ENCODE measurements around the gene PLCB1.
"Not testable (repeated sequence)": the region's sequence is repeated elsewhere in the genome, so short reads cannot be mapped to it uniquely, and the experiment has no call there.

The PLCB1 gene

DNA sequence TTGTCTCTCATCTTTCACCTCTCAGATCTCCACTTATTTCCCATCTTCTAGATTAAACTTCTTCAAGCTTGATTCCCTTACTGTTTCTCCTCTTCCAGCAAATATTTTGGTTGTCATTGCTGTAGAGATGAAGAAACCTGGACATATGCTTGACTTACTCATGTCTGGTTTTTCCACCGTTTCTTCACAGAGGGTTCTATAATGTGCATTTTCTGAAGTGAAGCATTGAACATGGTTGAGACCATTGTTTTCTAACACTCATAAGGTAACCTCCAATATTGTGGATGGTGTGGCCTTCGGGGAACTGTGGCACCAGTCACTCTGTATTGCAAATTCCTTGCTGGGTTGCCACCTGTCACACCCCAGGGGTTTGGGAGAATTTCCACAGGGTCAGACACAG lies 237.2 kb downstream of the PLCB1 start:
- H3K4me3 ChIP-seq (ENCODE audit: low read depth, low read length): no peak overlapping the region
- H3K36me3 ChIP-seq (ENCODE audit: control insufficient read depth, insufficient read depth, low read length): no peaks in the 10 kb centered on the region
- no peak overlapping the region for H3K9ac ChIP-seq (ENCODE audit: low read length)
- no peak overlapping the region for H3K27ac ChIP-seq (ENCODE audit: low read depth, low read length)
- H3K4me1 ChIP-seq (ENCODE audit: control insufficient read depth, insufficient read depth, low read length): no peaks in the 10 kb centered on the region
- no peaks in the 10 kb centered on the region for H3K27me3 ChIP-seq (ENCODE audit: control insufficient read depth, insufficient read depth, low read length)
- no peaks in the 10 kb centered on the region for H3K9me3 ChIP-seq (ENCODE audit: control insufficient read depth, insufficient read depth, low read depth, low read length)

GRCh38 chr20:8370774-8371173 lies 238.7 kb downstream of the PLCB1 start:
- Histone ChIP-seq H3K27me3 (ENCODE audit: control insufficient read depth, insufficient read depth, low read length) (no peaks in the 10 kb centered on the region), H3K9ac (ENCODE audit: low read length) (no peak overlapping the region), H3K9me3 (ENCODE audit: control insufficient read depth, insufficient read depth, low read depth, low read length) (no peaks in the 10 kb centered on the region), H3K4me3 (ENCODE audit: low read depth, low read length) (no peak overlapping the region), H3K4me1 (ENCODE audit: control insufficient read depth, insufficient read depth, low read length) (no peaks in the 10 kb centered on the region), H3K27ac (ENCODE audit: low read depth, low read length) (no peak overlapping the region), H3K36me3 (ENCODE audit: control insufficient read depth, insufficient read depth, low read length) (no peaks in the 10 kb centered on the region)

DNA sequence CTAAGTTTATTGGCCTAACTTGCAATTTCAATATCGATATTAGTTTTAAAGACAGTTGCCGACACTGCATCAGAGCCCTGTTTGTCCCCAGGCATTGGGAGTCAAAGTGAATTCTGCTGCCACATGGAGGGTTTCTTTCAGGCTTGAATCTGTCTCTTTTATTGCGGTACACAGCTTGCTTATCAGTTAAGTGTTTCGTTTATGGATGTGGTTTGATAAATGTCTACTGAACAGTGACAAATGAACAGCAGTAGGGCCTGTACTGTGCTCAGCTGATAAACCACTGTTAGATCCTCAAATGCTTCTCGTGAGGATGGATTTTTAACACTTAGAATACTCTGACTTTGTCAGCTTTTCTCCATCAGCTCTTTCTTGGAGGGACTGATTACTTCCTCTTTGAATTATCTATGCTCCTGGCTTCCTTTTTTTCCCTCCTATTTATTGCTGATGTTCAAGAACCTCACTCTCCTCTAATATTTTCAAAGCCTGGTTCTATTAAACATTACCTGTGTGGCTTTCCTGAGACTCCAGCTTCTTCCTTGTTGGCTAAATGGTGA lies 240.8 kb downstream of the PLCB1 start:
- Histone ChIP-seq H3K4me1 (ENCODE audit: control insufficient read depth, insufficient read depth, low read length) (no peaks in the 10 kb centered on the region), H3K36me3 (ENCODE audit: control insufficient read depth, insufficient read depth, low read length) (no peaks in the 10 kb centered on the region), H3K27me3 (ENCODE audit: control insufficient read depth, insufficient read depth, low read length) (no peaks in the 10 kb centered on the region), H3K27ac (ENCODE audit: low read depth, low read length) (no peak overlapping the region), H3K9ac (ENCODE audit: low read length) (no peak overlapping the region), H3K9me3 (ENCODE audit: control insufficient read depth, insufficient read depth, low read depth, low read length) (no peaks in the 10 kb centered on the region), H3K4me3 (ENCODE audit: low read depth, low read length) (no peak overlapping the region)

GRCh38 chr20:8373579-8373978 lies 241.5 kb downstream of the PLCB1 start:
- Histone ChIP-seq H3K27me3 (ENCODE audit: control insufficient read depth, insufficient read depth, low read length) (no peaks in the 10 kb centered on the region), H3K4me1 (ENCODE audit: control insufficient read depth, insufficient read depth, low read length) (no peaks in the 10 kb centered on the region), H3K36me3 (ENCODE audit: control insufficient read depth, insufficient read depth, low read length) (no peaks in the 10 kb centered on the region), H3K9ac (ENCODE audit: low read length) (no peak overlapping the region), H3K9me3 (ENCODE audit: control insufficient read depth, insufficient read depth, low read depth, low read length) (no peaks in the 10 kb centered on the region), H3K27ac (ENCODE audit: low read depth, low read length) (no peak overlapping the region), H3K4me3 (ENCODE audit: low read depth, low read length) (no peak overlapping the region)

- no peak overlapping the region for H3K4me3 ChIP-seq (ENCODE audit: low read depth, low read length)
- H3K27ac ChIP-seq (ENCODE audit: low read depth, low read length): no peak overlapping the region
- no peaks in the 10 kb centered on the region for H3K27me3 ChIP-seq (ENCODE audit: control insufficient read depth, insufficient read depth, low read length)
- H3K9ac ChIP-seq (ENCODE audit: low read length): no peak overlapping the region
- H3K9me3 ChIP-seq (ENCODE audit: control insufficient read depth, insufficient read depth, low read depth, low read length): no peaks in the 10 kb centered on the region; the same call in 1 of the 2 replicates
- no peaks in the 10 kb centered on the region for H3K4me1 ChIP-seq (ENCODE audit: control insufficient read depth, insufficient read depth, low read length)
- H3K36me3 ChIP-seq (ENCODE audit: control insufficient read depth, insufficient read depth, low read length): no peaks in the 10 kb centered on the region
These were observed 243.8 kb downstream of the PLCB1 start for GRCh38 chr20:8375898-8376297.

DNA sequence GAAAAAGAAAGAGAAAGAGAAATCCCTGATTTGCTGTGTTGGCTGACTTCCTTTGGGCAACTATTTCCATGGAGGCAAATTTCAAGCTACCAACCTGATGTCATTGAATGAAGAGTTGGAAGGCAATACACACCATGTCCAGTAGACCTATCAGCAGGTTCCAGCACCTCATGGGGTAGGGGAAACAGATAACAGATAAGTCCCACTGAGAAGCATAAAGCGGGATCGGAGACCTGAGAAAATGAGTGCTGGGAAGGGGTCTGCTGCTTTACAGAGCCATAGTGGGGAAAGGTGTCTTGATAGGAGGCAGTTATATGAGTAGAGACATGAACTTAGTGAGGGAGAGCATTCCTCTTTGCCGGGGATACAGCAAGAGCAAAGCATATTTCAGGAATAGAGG lies 244.9 kb downstream of the PLCB1 start:
- Histone ChIP-seq H3K9ac (ENCODE audit: low read length) (no peak overlapping the region), H3K9me3 (ENCODE audit: control insufficient read depth, insufficient read depth, low read depth, low read length) (no peaks in the 10 kb centered on the region; the same call in 1 of the 2 replicates), H3K27me3 (ENCODE audit: control insufficient read depth, insufficient read depth, low read length) (no peaks in the 10 kb centered on the region)

GRCh38 chr20:8379125-8379524 lies 247.1 kb downstream of the PLCB1 start:
- not testable (repeated sequence) for H3K9ac ChIP-seq (ENCODE audit: low read length); H3K36me3 ChIP-seq (ENCODE audit: control insufficient read depth, insufficient read depth, low read length); H3K9me3 ChIP-seq (ENCODE audit: control insufficient read depth, insufficient read depth, low read depth, low read length); H3K4me1 ChIP-seq (ENCODE audit: control insufficient read depth, insufficient read depth, low read length); H3K27me3 ChIP-seq (ENCODE audit: control insufficient read depth, insufficient read depth, low read length); H3K4me3 ChIP-seq (ENCODE audit: low read depth, low read length); H3K27ac ChIP-seq (ENCODE audit: low read depth, low read length)

More for the DNA sequence above, 244.9 kb downstream of the PLCB1 start:
- no peak overlapping the region for H3K27ac ChIP-seq (ENCODE audit: low read depth, low read length)
- H3K36me3 ChIP-seq (ENCODE audit: control insufficient read depth, insufficient read depth, low read length): no peaks in the 10 kb centered on the region
- H3K4me3 ChIP-seq (ENCODE audit: low read depth, low read length): no peak overlapping the region
- no peaks in the 10 kb centered on the region for H3K4me1 ChIP-seq (ENCODE audit: control insufficient read depth, insufficient read depth, low read length)

- H3K36me3 ChIP-seq (ENCODE audit: control insufficient read depth, insufficient read depth, low read length): no peaks in the 10 kb centered on the region
- H3K9ac ChIP-seq (ENCODE audit: low read length): no peak overlapping the region
- H3K4me1 ChIP-seq (ENCODE audit: control insufficient read depth, insufficient read depth, low read length): peaks cover 9% of the 10 kb centered on the region; the same call in 1 of the 2 replicates
- H3K4me3 ChIP-seq (ENCODE audit: low read depth, low read length): no peak overlapping the region
- no peaks in the 10 kb centered on the region for H3K27me3 ChIP-seq (ENCODE audit: control insufficient read depth, insufficient read depth, low read length)
- no peak overlapping the region for H3K27ac ChIP-seq (ENCODE audit: low read depth, low read length)
- H3K9me3 ChIP-seq (ENCODE audit: control insufficient read depth, insufficient read depth, low read depth, low read length): no peaks in the 10 kb centered on the region
These were observed 253.2 kb downstream of the PLCB1 start for GRCh38 chr20:8385247-8385646.

- Histone ChIP-seq H3K4me1 (ENCODE audit: control insufficient read depth, insufficient read depth, low read length) (peaks cover 9% of the 10 kb centered on the region; the same call in 1 of the 2 replicates), H3K27me3 (ENCODE audit: control insufficient read depth, insufficient read depth, low read length) (no peaks in the 10 kb centered on the region), H3K36me3 (ENCODE audit: control insufficient read depth, insufficient read depth, low read length) (no peaks in the 10 kb centered on the region), H3K9me3 (ENCODE audit: control insufficient read depth, insufficient read depth, low read depth, low read length) (no peaks in the 10 kb centered on the region), H3K27ac (ENCODE audit: low read depth, low read length) (no peak overlapping the region), H3K9ac (ENCODE audit: low read length) (no peak overlapping the region), H3K4me3 (ENCODE audit: low read depth, low read length) (no peak overlapping the region)
These were observed 254.9 kb downstream of the PLCB1 start for GRCh38 chr20:8386991-8387390.

DNA sequence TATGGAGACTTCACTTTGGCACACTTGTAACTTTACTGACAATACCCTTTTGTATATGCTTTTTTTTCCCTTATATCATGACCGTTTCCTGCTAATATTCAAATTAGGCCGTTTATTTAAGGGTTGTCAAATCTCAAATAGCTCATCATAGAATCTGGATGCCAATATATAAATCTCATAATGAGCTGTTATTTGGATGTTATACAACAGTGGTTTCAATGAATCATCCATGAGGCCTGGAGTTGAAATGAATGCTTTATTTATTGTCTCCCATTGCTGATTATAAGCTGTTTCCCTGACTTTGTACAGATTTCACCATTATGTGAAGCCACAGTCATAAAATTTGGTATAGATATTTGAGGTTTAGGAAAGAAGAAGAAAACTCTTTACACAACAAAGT lies 256.1 kb downstream of the PLCB1 start:
- H3K27me3 ChIP-seq (ENCODE audit: control insufficient read depth, insufficient read depth, low read length): no peaks in the 10 kb centered on the region
- H3K4me3 ChIP-seq (ENCODE audit: low read depth, low read length): no peak overlapping the region
- peaks cover 9% of the 10 kb centered on the region; the same call in 1 of the 2 replicates for H3K4me1 ChIP-seq (ENCODE audit: control insufficient read depth, insufficient read depth, low read length)
- H3K9ac ChIP-seq (ENCODE audit: low read length): no peak overlapping the region
- H3K27ac ChIP-seq (ENCODE audit: low read depth, low read length): no peak overlapping the region
- no peaks in the 10 kb centered on the region for H3K36me3 ChIP-seq (ENCODE audit: control insufficient read depth, insufficient read depth, low read length)
- H3K9me3 ChIP-seq (ENCODE audit: control insufficient read depth, insufficient read depth, low read depth, low read length): no peaks in the 10 kb centered on the region

GRCh38 chr20:8388707-8389106 lies 256.6 kb downstream of the PLCB1 start:
- Histone ChIP-seq H3K9me3 (ENCODE audit: control insufficient read depth, insufficient read depth, low read depth, low read length) (no peaks in the 10 kb centered on the region), H3K9ac (ENCODE audit: low read length) (no peak overlapping the region), H3K4me1 (ENCODE audit: control insufficient read depth, insufficient read depth, low read length) (peaks cover 9% of the 10 kb centered on the region; the same call in 1 of the 2 replicates), H3K27ac (ENCODE audit: low read depth, low read length) (no peak overlapping the region), H3K4me3 (ENCODE audit: low read depth, low read length) (no peak overlapping the region), H3K36me3 (ENCODE audit: control insufficient read depth, insufficient read depth, low read length) (no peaks in the 10 kb centered on the region), H3K27me3 (ENCODE audit: control insufficient read depth, insufficient read depth, low read length) (no peaks in the 10 kb centered on the region)

Data from HUES6 (cell line).